SH-SY5Y (cell line): ENCODE data around the gene ADAMTS6.

Source experiments
- GATA2 ChIP-seq: IDR thresholded peaks from 2 replicates; pipeline ENCODE4 v1.6.1; 2011; ENCODE audit warnings: mild to moderate bottlenecking, low read depth, low read length
- GATA3 ChIP-seq: IDR thresholded peaks from 2 replicates; pipeline ENCODE4 v1.6.1; 2011; ENCODE audit warnings: low read depth, mild to moderate bottlenecking, low read length, moderate library complexity

The ADAMTS6 gene, protein sequence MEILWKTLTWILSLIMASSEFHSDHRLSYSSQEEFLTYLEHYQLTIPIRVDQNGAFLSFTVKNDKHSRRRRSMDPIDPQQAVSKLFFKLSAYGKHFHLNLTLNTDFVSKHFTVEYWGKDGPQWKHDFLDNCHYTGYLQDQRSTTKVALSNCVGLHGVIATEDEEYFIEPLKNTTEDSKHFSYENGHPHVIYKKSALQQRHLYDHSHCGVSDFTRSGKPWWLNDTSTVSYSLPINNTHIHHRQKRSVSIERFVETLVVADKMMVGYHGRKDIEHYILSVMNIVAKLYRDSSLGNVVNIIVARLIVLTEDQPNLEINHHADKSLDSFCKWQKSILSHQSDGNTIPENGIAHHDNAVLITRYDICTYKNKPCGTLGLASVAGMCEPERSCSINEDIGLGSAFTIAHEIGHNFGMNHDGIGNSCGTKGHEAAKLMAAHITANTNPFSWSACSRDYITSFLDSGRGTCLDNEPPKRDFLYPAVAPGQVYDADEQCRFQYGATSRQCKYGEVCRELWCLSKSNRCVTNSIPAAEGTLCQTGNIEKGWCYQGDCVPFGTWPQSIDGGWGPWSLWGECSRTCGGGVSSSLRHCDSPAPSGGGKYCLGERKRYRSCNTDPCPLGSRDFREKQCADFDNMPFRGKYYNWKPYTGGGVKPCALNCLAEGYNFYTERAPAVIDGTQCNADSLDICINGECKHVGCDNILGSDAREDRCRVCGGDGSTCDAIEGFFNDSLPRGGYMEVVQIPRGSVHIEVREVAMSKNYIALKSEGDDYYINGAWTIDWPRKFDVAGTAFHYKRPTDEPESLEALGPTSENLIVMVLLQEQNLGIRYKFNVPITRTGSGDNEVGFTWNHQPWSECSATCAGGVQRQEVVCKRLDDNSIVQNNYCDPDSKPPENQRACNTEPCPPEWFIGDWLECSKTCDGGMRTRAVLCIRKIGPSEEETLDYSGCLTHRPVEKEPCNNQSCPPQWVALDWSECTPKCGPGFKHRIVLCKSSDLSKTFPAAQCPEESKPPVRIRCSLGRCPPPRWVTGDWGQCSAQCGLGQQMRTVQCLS (N-terminal part only)

GRCh38 chr5:65481635-65482295 lies at the start of gene ADAMTS6:
ADAMTS6 (minus strand) TSS chr5:65481920; CDS start chr5:65473673, 8,247 bp downstream.
- no peak for TF ChIP-seq GATA2
- TF ChIP-seq GATA3, result no peak

GRCh38 chr5:65530904-65531303 lies 49.2 kb upstream of the ADAMTS6 start:
- TF ChIP-seq GATA3 (no peak), GATA2 (no peak)

DNA sequence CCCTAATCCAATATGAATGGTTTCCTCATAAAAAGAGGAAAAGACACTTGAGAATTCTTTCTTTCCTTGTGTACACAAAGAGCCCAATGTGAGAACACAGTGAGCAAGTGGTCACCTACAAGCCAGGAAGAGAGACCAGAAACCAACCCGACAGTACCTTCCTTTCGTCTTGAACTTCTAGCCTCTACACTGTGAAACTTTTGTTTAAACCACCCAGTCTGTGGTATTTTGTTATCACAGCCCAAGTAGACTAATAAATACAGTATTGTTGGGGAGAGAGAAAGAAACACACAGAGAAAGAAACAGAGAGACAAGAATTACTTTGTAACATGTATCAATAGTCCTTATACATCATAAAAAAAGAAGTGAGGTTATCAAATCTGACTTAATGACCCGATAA lies 44.0 kb upstream of the ADAMTS6 start:
- TF ChIP-seq GATA3 (no peak), GATA2 (no peak)

DNA sequence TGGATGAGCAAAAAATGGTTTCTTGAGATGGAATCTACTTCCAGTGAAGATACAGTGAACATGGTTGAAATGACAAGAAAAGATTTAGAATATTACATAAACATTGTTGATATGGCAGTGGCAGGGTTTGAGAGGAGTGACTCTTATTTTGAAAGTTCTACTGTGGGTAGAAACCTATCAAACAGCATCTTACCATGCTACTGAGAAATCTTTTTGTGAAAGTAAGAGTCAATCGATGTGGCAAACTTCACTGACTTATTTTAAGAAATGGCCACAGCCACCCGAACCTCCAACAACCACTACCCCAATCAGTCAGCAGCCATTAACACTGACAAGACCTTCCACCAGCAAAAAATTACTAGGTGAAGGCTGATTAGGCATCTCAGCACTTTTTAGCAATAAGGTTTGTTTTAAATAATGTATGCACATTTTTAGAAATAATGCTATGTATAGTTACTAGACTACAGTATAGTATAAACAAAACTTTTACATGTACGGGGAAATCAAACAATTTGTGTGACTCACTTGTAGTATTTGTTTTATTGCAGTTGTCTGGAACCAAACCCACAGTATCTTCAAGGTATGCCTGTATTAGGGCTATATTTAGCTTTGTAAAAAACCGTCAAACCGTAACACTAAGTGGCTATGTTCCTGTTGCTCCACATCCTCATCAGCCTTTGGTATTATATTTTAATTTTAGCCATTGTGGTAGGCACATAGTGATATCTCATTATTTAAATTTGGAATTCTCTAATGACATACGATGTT lies 30.6 kb upstream of the ADAMTS6 start:
- TF ChIP-seq GATA3 (no peak), GATA2 (no peak)

GRCh38 chr5:65508978-65509377 lies 27.3 kb upstream of the ADAMTS6 start:
- TF ChIP-seq GATA3, result no peak
- TF ChIP-seq GATA2, result no peak

DNA sequence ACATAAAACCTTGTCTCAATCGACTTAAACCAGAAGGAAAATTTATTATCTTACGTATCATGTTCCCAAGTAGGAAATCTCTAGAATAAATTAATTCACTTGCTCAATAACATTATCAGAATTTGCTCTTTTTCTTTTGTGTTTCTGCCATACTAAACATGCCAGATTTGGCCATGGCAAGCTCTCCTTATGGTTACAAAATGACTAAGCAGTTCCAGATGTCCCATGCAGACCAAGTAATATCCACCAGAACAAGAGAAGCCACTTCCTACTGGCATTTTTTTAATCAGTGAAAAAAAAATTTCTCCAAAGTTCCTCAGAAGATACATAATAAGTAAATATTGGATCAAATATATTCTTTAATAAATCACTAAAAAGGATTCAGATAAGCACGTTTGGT lies 25.2 kb upstream of the ADAMTS6 start:
- TF ChIP-seq GATA3, result no peak
- no peak for TF ChIP-seq GATA2

DNA sequence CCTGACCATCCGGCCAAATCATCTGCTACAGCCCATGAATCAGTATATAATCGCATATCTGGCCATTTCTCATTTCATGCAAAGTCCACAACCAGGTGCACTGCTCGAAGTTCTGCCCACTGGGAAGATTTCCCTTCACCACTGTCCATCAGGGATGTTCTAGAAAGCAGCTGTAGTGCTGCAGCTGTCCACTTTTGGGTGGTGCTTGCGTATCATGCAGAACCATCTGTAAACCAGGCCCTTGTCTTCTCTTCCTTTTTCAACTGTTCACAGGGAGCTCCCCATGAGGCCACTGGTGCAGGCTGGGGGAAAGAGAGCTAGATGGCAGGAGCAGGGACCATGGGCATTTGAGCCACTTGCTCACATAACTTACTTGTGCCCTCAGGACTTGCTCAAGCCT lies 7.4 kb upstream of the ADAMTS6 start:
- TF ChIP-seq GATA2, result no peak

GRCh38 chr5:65485405-65485804 lies 3.7 kb upstream of the ADAMTS6 start:
- no peak for TF ChIP-seq GATA2
- no peak for TF ChIP-seq GATA3

DNA sequence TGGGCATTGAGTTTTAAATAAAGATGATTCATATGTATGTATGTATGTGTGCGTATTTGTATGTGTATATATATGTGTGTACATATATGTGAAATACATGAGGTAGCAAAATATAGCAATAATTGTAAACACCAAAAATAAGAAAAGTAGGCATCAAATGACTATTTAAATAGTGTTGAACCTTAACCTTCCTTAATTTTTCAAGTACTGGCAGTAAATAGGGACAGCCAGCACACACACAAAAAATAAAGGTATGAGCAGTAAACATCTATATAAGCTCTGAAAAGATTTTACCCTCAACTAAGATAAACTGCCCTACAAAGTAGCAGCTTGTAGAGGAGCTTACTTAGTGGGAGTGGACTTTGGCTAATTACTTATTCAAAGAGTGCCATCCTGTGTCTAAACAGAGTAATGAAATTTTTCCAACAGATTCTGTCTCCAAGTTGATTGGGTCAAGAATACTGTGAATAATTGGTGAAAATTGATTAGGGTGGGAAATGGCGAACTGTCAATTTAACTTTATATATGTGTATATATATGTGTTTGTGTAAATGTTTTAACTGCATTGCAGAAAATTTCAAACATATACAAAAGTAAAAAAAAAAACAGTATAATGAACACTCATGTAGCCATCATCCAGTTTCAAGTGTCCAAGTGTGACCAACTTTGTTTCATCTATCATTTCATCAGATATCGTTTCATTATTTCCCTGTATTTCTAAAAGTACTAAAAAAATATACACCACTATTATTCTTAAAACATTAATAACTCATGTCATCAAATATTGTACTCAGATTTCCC lies 2.0 kb upstream of the ADAMTS6 start:
- TF ChIP-seq GATA2, result no peak
- TF ChIP-seq GATA3, result no peak

- no peak for TF ChIP-seq GATA2
- TF ChIP-seq GATA3, result no peak
Observed at GRCh38 chr5:65482736-65483545, 1.2 kb upstream of the ADAMTS6 start.

GRCh38 chr5:65482296-65482735 lies 596 bp upstream of the ADAMTS6 start:
- TF ChIP-seq GATA2 (no peak), GATA3 (no peak)

- TF ChIP-seq GATA2 (no peak), GATA3 (no peak)
Observed at GRCh38 chr5:65481171-65481581, 544 bp downstream of the ADAMTS6 start.
